DOHH2 (cell line): Measurements from ENCODE around the gene MYF5.

Source experiments
- H3F3A ChIP-seq: fragments of 200-600 bp; sonication (generic), shearing (Covaris generic); 2 replicates; pipeline ENCODE4 v1.6.0; 2016; ENCODE audit warnings: antibody characterized with exemption, mild to moderate bottlenecking; ENCODE audit not compliant: control insufficient read depth, insufficient read depth
- H3K27ac ChIP-seq: fragments of 200-600 bp; sonication (generic); 2 replicates; pipeline ENCODE4 v1.5.1; 2014; ENCODE audit warnings: low read depth, mild to moderate bottlenecking, low read length, moderate library complexity
- H3K27me3 ChIP-seq: fragments of 200-600 bp; sonication (generic); 2 replicates; pipeline ENCODE4 v1.6.1; 2014; ENCODE audit warnings: mild to moderate bottlenecking, low read length, mixed read lengths; ENCODE audit not compliant: control insufficient read depth
- H3K36me3 ChIP-seq: fragments of 200-600 bp; sonication (generic); 2 replicates; pipeline ENCODE4 v1.6.1; 2014; ENCODE audit warnings: mild to moderate bottlenecking, low read length, moderate library complexity, mixed read lengths; ENCODE audit not compliant: control insufficient read depth
- H3K4me1 ChIP-seq: fragments of 200-600 bp; sonication (generic); 2 replicates; pipeline ENCODE4 v1.6.1; 2014; ENCODE audit warnings: mild to moderate bottlenecking, low read length, mixed read lengths; ENCODE audit not compliant: control insufficient read depth
- H3K4me2 ChIP-seq: fragments of 200-600 bp; sonication (generic); 2 replicates; pipeline ENCODE4 v1.6.0; 2014; ENCODE audit warnings: mild to moderate bottlenecking, low read length, moderate library complexity
- H3K4me3 ChIP-seq: fragments of 200-600 bp; sonication (generic); 2 replicates; pipeline ENCODE4 v1.5.1; 2014; ENCODE audit warnings: mild to moderate bottlenecking, low read length, mixed read lengths
- H3K79me2 ChIP-seq: fragments of 200-600 bp; sonication (generic); 2 replicates; pipeline ENCODE4 v1.6.1; 2014; ENCODE audit warnings: mild to moderate bottlenecking, low read length, mixed read lengths; ENCODE audit not compliant: control insufficient read depth
- H3K9me2 ChIP-seq: fragments of 200-600 bp; sonication (generic); replicated peaks from 2 replicates; pipeline ENCODE4 v1.6.1; 2014; ENCODE audit warnings: mild to moderate bottlenecking, low read length, mixed read lengths; ENCODE audit not compliant: control insufficient read depth
- H3K9me3 ChIP-seq: fragments of 200-600 bp; sonication (generic); 2 replicates; pipeline ENCODE4 v1.6.1; 2014; ENCODE audit warnings: antibody characterized with exemption, low read length, mixed read lengths; ENCODE audit not compliant: control insufficient read depth, insufficient read depth
- H4K20me1 ChIP-seq: fragments of 200-600 bp; sonication (generic); 2 replicates; pipeline ENCODE4 v1.6.0; 2014; ENCODE audit warnings: low read depth, mild to moderate bottlenecking, antibody characterized with exemption, low read length, moderate library complexity; ENCODE audit not compliant: control insufficient read depth, insufficient read depth
- CTCF ChIP-seq: fragments of 200-600 bp; sonication (generic); IDR thresholded peaks from one replicate; pipeline ENCODE4 v1.5.1; 2014; ENCODE audit warnings: antibody characterized with exemption, mild to moderate bottlenecking, low read depth, low read length; ENCODE audit not compliant: poor library complexity, severe bottlenecking
- EZH2phosphoT487 ChIP-seq: fragments of 200-600 bp; sonication (generic); IDR thresholded peaks from 2 replicates; pipeline ENCODE4 v1.6.1; 2017; ENCODE audit warnings: borderline replicate concordance, mild to moderate bottlenecking, antibody characterized with exemption, low read length, moderate library complexity, mixed read lengths

The MYF5 gene

GRCh38 chr12:80681786-80682185, 34.9 kb upstream of the MYF5 start:
- 0 out of 2 replicates have a peak, but pooled peaks cover 3% of the 10 kb centered on the region for H3K9me3 ChIP-seq

GRCh38 chr12:80684077-80684495, 32.6 kb upstream of the MYF5 start:
- no peaks in the 10 kb centered on the region for H3K27me3 ChIP-seq
- H3K9me2 ChIP-seq = no peaks in the 10 kb centered on the region
- TF ChIP-seq EZH2phosphoT487 (no peak), CTCF (no peak)
- 0 out of 2 replicates have a peak, but pooled peaks cover 3% of the 10 kb centered on the region for H3K9me3 ChIP-seq
- H3K4me2 ChIP-seq = no peak overlapping the region
- no peaks in the 10 kb centered on the region for H3F3A ChIP-seq
- H3K4me3 ChIP-seq = no peak overlapping the region
- H3K79me2 ChIP-seq = no peaks in the 10 kb centered on the region
- no peaks in the 10 kb centered on the region for H3K4me1 ChIP-seq
- no peaks in the 10 kb centered on the region for H4K20me1 ChIP-seq
- no peaks in the 10 kb centered on the region for H3K36me3 ChIP-seq
- no peak overlapping the region for H3K27ac ChIP-seq

More at GRCh38 chr12:80681786-80682185, 34.9 kb upstream of the MYF5 start:
- Histone ChIP-seq H3K27me3 (no peaks in the 10 kb centered on the region), H3K4me2 (no peak overlapping the region), H3F3A (no peaks in the 10 kb centered on the region), H3K79me2 (no peaks in the 10 kb centered on the region), H3K4me1 (no peaks in the 10 kb centered on the region), H3K9me2 (no peaks in the 10 kb centered on the region), H4K20me1 (no peaks in the 10 kb centered on the region), H3K36me3 (no peaks in the 10 kb centered on the region), H3K4me3 (no peak overlapping the region), H3K27ac (no peak overlapping the region)
- TF ChIP-seq CTCF (no peak), EZH2phosphoT487 (no peak)

GRCh38 chr12:80690090-80690489, 26.6 kb upstream of the MYF5 start:
- Histone ChIP-seq H3K4me1 (peaks cover 32% of the 10 kb centered on the region), H4K20me1 (no peaks in the 10 kb centered on the region), H3K27me3 (no peaks in the 10 kb centered on the region), H3K27ac (no peak overlapping the region), H3K9me2 (no peaks in the 10 kb centered on the region), H3K79me2 (no peaks in the 10 kb centered on the region), H3K4me2 (no peak overlapping the region), H3K36me3 (peaks cover 3% of the 10 kb centered on the region; the same call in 1 of the 2 replicates), H3K4me3 (no peak overlapping the region), H3K9me3 (no peaks in the 10 kb centered on the region), H3F3A (no peaks in the 10 kb centered on the region)
- TF ChIP-seq EZH2phosphoT487 = no peak
- TF ChIP-seq CTCF = no peak

- H3K9me2 ChIP-seq = no peaks in the 10 kb centered on the region
- no peak overlapping the region for H3K27ac ChIP-seq
- peaks cover 32% of the 10 kb centered on the region for H3K4me1 ChIP-seq
- H4K20me1 ChIP-seq = no peaks in the 10 kb centered on the region
- no peak overlapping the region for H3K4me2 ChIP-seq
- H3K36me3 ChIP-seq = peaks cover 3% of the 10 kb centered on the region; the same call in 1 of the 2 replicates
- H3K4me3 ChIP-seq = no peak overlapping the region
- H3K27me3 ChIP-seq = no peaks in the 10 kb centered on the region
- no peaks in the 10 kb centered on the region for H3K79me2 ChIP-seq
- no peaks in the 10 kb centered on the region for H3K9me3 ChIP-seq
- H3F3A ChIP-seq = no peaks in the 10 kb centered on the region
- TF ChIP-seq EZH2phosphoT487 (no peak), CTCF (no peak)
Observed at GRCh38 chr12:80690513-80690912, 26.2 kb upstream of the MYF5 start.
